HG03064 (cell line): ENCODE data around the gene COPS2.

Experiments
- ATAC-seq: cut with Tn5 transposase; IDR thresholded peaks from one replicate; pipeline ENCODE4 v1.9.1; 2021; ENCODE audit warnings: low read depth; ENCODE audit not compliant: unreplicated experiment

COPS2 gene

GRCh38 chr15:49163678-49164077 is 8.3 kb upstream of the COPS2 start:
- ATAC-seq: no peak

- ATAC-seq: no peak
Observed at GRCh38 chr15:49155834-49156627, 632 bp upstream of the COPS2 start.

- no peak for ATAC-seq
Observed at GRCh38 chr15:49154799-49155109, 645 bp downstream of the COPS2 start.

GRCh38 chr15:49154359-49154758 is 1.0 kb downstream of the COPS2 start:
- ATAC-seq: no peak

- no peak for ATAC-seq
Observed at GRCh38 chr15:49152552-49153312, 2.7 kb downstream of the COPS2 start.

- ATAC-seq: no peak
Observed at GRCh38 chr15:49151831-49152230, 3.6 kb downstream of the COPS2 start.

GRCh38 chr15:49148727-49149126 is 6.7 kb downstream of the COPS2 start:
- ATAC-seq: no peak

GRCh38 chr15:49148298-49148697 is 7.1 kb downstream of the COPS2 start:
- ATAC-seq: no peak

- no peak for ATAC-seq
Observed at GRCh38 chr15:49145651-49146609, 9.5 kb downstream of the COPS2 start.

- ATAC-seq: no peak
Observed at GRCh38 chr15:49137861-49138260, 17.5 kb downstream of the COPS2 start.

GRCh38 chr15:49135911-49136310 is 19.5 kb downstream of the COPS2 start:
- ATAC-seq: no peak

GRCh38 chr15:49135342-49135857 is 20.0 kb downstream of the COPS2 start:
- peak; percentile 62 for ATAC-seq

- peak; percentile 32 for ATAC-seq
Observed at GRCh38 chr15:49134683-49135341, 20.6 kb downstream of the COPS2 start.

- ATAC-seq: no peak
Observed at GRCh38 chr15:49131403-49131802, 24.0 kb downstream of the COPS2 start.

GRCh38 chr15:49124371-49124770 is 31.0 kb downstream of the COPS2 start:
- ATAC-seq: no peak

GRCh38 chr15:49122541-49123062 is 32.8 kb downstream of the COPS2 start:
- no peak for ATAC-seq

- ATAC-seq: no peak
Observed at GRCh38 chr15:49121901-49122300, 33.5 kb downstream of the COPS2 start.

- ATAC-seq: no peak
Observed at GRCh38 chr15:49120832-49121231, 34.6 kb downstream of the COPS2 start.

- ATAC-seq: no peak
Observed at GRCh38 chr15:49116108-49116857, 39.1 kb downstream of the COPS2 start.
